ENCODE data around the gene KLHL42.

Gene KLHL42

DNA sequence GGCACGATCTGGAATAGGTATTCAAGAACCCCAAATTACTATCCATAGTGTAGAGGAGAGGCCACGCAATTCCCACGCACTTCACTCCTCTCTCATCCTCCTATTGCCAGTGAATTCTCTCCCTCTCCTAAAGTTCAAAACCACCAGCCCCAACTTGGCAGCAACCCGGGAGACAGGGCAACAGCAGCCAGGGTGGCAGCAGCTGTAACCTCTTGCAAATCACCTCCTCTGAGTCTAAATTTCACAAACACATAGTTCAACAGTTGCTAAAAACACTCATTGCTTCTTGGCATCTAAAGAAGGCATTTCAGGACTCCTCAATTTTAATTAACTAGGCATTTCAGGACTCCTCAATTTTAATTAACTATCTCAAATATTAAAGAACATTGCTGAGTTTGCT lies 37.7 kb downstream of the KLHL42 start:
- no peak for DNase-seq (ENCODE audit: low read depth)
- no peak overlapping the region for H3K4me3 ChIP-seq (ENCODE audit: low read depth, low read length)
- TF ChIP-seq, protein P1, sequence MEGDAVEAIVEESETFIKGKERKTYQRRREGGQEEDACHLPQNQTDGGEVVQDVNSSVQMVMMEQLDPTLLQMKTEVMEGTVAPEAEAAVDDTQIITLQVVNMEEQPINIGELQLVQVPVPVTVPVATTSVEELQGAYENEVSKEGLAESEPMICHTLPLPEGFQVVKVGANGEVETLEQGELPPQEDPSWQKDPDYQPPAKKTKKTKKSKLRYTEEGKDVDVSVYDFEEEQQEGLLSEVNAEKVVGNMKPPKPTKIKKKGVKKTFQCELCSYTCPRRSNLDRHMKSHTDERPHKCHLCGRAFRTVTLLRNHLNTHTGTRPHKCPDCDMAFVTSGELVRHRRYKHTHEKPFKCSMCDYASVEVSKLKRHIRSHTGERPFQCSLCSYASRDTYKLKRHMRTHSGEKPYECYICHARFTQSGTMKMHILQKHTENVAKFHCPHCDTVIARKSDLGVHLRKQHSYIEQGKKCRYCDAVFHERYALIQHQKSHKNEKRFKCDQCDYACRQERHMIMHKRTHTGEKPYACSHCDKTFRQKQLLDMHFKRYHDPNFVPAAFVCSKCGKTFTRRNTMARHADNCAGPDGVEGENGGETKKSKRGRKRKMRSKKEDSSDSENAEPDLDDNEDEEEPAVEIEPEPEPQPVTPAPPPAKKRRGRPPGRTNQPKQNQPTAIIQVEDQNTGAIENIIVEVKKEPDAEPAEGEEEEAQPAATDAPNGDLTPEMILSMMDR (IDR thresholded peaks at IDR 0.05; ENCODE audit: low read depth, low read length), result no peak
- no peak for TF ChIP-seq POLR2A (IDR thresholded peaks at IDR 0.05; ENCODE audit: extremely low read depth, insufficient read length)
- TF ChIP-seq, protein P2, sequence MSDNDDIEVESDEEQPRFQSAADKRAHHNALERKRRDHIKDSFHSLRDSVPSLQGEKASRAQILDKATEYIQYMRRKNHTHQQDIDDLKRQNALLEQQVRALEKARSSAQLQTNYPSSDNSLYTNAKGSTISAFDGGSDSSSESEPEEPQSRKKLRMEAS (IDR thresholded peaks at IDR 0.05; ENCODE audit: low read depth, low read length), result no peak
- TF ChIP-seq MYC (IDR thresholded peaks at IDR 0.05; ENCODE audit: low read depth, low read length), result no peak

DNA sequence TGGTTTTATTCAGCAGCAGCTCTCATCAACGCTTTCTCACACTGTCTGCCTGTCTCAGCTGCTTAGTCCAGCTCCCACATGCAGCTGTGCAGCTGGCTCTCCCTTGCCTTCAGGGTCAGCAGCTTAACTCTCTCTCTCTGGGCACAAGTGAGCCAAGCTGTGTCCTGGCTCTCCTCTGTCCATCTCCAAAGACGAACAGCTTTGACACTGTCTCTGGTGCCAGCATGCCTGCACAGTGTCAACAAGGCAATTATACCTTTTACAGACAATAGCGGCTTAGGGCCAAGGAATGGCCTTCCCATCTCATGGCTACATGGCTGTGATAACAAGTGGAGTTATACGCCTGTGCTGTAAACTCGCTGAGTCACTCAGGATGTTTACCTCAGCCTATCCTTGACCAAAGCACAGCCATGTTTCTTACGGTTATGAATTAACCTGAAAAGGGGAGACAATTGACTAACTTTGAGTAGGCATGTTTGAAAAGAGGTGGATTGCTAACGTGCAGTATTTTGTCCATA lies 38.4 kb downstream of the KLHL42 start:
- no peak for DNase-seq (ENCODE audit: low read depth)
- no peak for TF ChIP-seq MYC (IDR thresholded peaks at IDR 0.05; ENCODE audit: low read depth, low read length)
- TF ChIP-seq, protein P1 (IDR thresholded peaks at IDR 0.05; ENCODE audit: low read depth, low read length), result no peak
- TF ChIP-seq POLR2A (IDR thresholded peaks at IDR 0.05; ENCODE audit: extremely low read depth, insufficient read length), result no peak
- TF ChIP-seq, protein P2 (IDR thresholded peaks at IDR 0.05; ENCODE audit: low read depth, low read length), result no peak
- no peak overlapping the region for H3K4me3 ChIP-seq (ENCODE audit: low read depth, low read length)

DNA sequence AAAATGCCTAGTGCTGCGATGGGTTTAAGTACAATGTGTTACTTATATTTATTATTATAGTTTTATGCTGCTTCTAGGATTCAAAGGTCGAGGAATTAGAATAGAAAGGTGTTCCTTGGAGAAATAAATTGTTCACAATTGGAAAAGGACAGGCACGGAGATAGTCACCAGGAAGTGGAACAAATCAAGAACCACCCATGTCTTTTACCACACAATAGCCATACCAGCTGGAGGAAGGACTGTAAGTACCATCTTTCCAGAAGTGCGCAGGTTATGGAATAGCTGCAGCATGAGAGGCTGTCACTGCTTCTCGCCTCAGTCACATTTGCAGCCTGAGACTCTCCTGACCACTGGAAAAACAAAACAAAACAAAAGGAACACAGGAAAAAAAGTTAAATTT lies 40.5 kb downstream of the KLHL42 start:
- no peak for DNase-seq (ENCODE audit: low read depth)
- TF ChIP-seq MYC (IDR thresholded peaks at IDR 0.05; ENCODE audit: low read depth, low read length), result no peak
- H3K4me3 ChIP-seq (ENCODE audit: low read depth, low read length), result no peak overlapping the region

DNA sequence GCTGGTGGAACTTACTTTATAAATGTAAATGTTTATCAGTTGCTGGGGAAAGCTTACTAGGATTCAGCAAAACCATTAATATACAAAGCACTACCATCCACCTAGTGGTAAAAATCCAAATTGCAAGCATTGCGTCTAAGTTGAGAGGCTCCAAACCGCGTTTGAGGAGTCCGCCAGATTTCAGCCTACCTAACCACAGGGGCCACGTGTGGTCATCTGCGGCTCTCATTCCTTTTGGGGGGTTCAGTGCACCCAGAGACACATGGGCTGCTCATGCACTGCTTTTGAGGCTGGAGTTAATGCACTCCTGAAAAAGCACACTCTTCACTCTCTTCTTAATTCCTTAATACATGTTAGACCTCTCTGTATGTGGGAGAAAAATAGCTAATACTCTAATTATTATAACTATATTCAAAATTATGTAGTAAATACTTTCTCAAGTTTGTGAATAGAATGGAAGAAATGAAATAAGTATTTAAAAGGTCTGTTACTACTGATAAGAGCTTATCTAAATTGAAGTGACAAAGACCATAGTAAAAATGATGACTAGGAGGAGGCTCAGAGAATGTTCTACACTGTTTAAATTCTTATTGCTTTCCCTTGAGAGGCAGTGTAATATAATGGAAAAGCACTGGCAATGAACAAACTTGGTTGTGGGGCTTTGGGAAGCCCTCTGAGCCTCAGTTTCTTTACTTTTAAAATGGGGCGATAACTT lies 41.4 kb downstream of the KLHL42 start:
- peak; percentile 89 for DNase-seq (ENCODE audit: low read depth)
- H3K4me3 ChIP-seq (ENCODE audit: low read depth, low read length), result no peak overlapping the region
- TF ChIP-seq, protein P1 (IDR thresholded peaks at IDR 0.05; ENCODE audit: low read depth, low read length), result peak; percentile 87
- peak; percentile 59 for TF ChIP-seq MYC (IDR thresholded peaks at IDR 0.05; ENCODE audit: low read depth, low read length)
- TF ChIP-seq, protein P2 (IDR thresholded peaks at IDR 0.05; ENCODE audit: low read depth, low read length), result peak; percentile 88
- TF ChIP-seq POLR2A (IDR thresholded peaks at IDR 0.05; ENCODE audit: extremely low read depth, insufficient read length), result no peak

DNA sequence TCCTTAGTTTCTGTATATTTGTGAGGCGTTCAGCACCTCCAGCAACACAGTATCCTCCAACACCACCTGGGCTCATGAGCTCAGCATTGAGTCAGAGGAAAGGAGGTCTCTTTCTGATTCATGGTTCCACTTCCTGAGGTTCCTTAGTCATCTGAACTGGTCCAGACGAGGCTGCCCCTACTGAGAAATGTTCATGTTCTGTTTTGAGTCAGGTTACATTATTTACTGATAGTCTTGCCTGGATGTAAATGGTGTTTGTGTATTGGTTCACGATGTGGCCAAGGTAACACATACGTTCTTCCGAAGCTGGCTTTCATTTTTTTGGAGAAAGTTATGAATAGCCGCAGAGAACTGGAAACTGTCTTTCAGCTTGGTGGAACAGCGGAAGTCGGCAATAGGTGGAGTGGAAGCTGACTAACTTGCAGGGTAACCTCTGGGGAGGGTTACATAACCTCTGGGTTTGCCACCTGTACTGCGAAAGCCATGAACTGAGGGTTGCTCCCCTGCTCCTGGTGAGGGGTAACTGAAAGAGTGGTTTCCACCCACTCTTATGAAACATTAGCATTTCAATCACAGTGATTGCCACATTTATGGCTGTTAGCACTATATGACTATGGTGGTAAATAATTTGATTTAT lies 42.2 kb downstream of the KLHL42 start:
- H3K4me3 ChIP-seq (ENCODE audit: low read depth, low read length), result peak overlapping the region; percentile 19
- peak; percentile 92 for DNase-seq (ENCODE audit: low read depth)
- TF ChIP-seq MYC (IDR thresholded peaks at IDR 0.05; ENCODE audit: low read depth, low read length) (peak; percentile 54; the same call in 1 of the 2 replicates), POLR2A (IDR thresholded peaks at IDR 0.05; ENCODE audit: extremely low read depth, insufficient read length) (no peak)
- TF ChIP-seq, protein P1 (IDR thresholded peaks at IDR 0.05; ENCODE audit: low read depth, low read length), result no peak
- TF ChIP-seq, protein P2 (IDR thresholded peaks at IDR 0.05; ENCODE audit: low read depth, low read length), result peak; percentile 37; the same call in 1 of the 2 replicates

DNA sequence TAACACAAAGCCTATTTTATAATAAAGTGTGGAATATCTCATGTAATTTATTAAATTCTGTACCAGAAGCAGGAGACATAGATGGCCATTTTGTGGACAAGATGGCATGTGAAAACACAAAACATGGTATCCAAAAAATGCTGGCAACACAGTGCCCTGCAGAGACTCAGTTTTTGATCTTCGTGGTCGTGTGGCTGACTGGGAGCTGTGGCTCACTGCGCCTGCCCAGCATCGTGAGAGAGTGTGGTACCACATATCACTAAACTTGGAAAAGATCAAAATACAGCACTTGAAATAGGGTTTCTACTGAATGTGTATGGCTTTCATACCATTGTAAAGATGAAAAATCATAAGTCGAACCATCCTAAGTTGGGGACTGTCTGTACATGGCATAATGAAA lies 43.0 kb downstream of the KLHL42 start:
- no peak overlapping the region for H3K4me3 ChIP-seq (ENCODE audit: low read depth, low read length)
- no peak for DNase-seq (ENCODE audit: low read depth)
- TF ChIP-seq, protein P1 (IDR thresholded peaks at IDR 0.05; ENCODE audit: low read depth, low read length), result no peak
- TF ChIP-seq, protein P2 (IDR thresholded peaks at IDR 0.05; ENCODE audit: low read depth, low read length), result no peak
- TF ChIP-seq MYC (IDR thresholded peaks at IDR 0.05; ENCODE audit: low read depth, low read length) (no peak), POLR2A (IDR thresholded peaks at IDR 0.05; ENCODE audit: extremely low read depth, insufficient read length) (no peak)

Measured in NB4 (cell line).